H7 (cell line): Measurements from ENCODE around the gene MICAL2. TPM values are rescaled to one million over a fixed set of nuclear protein-coding genes. Genes with fewer than 3 reads are reported as not detected.

Source experiments
- DNase-seq: peaks from one replicate; pipeline ENCODE4 v3.0.0; 2012
- H3K27me3 ChIP-seq: 2 replicates; pipeline ENCODE4 v1.6.0; 2011; ENCODE audit warnings: mild to moderate bottlenecking, low read length; ENCODE audit not compliant: control insufficient read depth, insufficient read depth
- H3K36me3 ChIP-seq: replicated peaks from 2 replicates; pipeline ENCODE4 v1.5.1; 2011; ENCODE audit warnings: low read length; ENCODE audit not compliant: control insufficient read depth, insufficient read depth
- H3K4me3 ChIP-seq: 2 replicates; pipeline ENCODE4 v1.5.1; 2011; ENCODE audit warnings: low read depth, mild to moderate bottlenecking, control low read depth, low read length, moderate library complexity; ENCODE audit not compliant: insufficient read depth
- total RNA-seq: library from RNA; depleted of rRNA; stranded (reverse); fragments of >200 nt; shearing (Covaris generic); gene quantifications from 2 replicates; pipeline ENCODE4 v1.2.3, GENCODE V29; 2014

MICAL2 gene
- total RNA-seq, 1 experiment from 2014 or later = 0.83 TPM

GRCh38 chr11:12189543-12190235 lies 79.3 kb downstream of the MICAL2 start:
- H3K27me3 ChIP-seq = no peaks in the 10 kb centered on the region
- H3K4me3 ChIP-seq = no peak overlapping the region
- no peaks in the 10 kb centered on the region for H3K36me3 ChIP-seq
- no peak for DNase-seq

- Histone ChIP-seq H3K36me3 (no peaks in the 10 kb centered on the region), H3K4me3 (no peak overlapping the region)
- DNase-seq = no peak
Measured at GRCh38 chr11:12190511-12190910, 80.1 kb downstream of the MICAL2 start.

DNA sequence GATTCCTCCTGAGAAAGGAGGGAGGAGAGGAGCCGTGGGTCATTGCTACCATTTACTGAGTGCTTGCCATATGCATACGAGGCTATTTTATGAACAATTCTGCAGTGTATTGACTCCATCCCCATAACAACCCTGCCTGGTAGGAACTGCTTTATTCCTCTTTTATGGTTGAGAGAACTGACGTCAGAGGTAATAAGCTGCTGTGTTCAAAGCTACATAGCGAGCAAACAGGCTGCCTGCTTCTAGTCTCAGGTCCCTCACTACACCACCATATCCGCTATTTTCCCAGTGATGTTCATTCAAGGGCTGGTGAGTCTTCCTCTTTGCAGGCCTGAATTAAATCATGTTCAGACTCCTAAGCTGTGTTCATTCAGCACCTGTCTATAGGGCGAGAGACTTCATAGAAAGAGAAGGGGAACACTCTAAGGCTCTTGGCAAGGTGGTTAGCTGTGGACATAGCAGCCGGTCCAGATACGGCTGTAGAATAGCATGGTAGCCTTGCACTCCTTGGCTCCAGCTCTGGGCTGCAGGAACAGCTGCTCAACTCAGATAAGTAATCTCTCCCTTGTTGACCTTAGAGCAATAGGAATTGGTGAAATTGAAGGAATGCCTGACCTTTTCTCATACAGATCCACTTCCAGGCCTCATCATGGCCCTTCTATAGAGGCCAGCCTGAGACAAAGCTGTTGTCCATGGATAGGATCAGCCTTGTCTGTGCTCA lies 82.6 kb downstream of the MICAL2 start:
- H3K4me3 ChIP-seq = no peak overlapping the region
- no peaks in the 10 kb centered on the region for H3K27me3 ChIP-seq
- no peaks in the 10 kb centered on the region for H3K36me3 ChIP-seq
- no peak for DNase-seq

More at GRCh38 chr11:12190511-12190910, 80.1 kb downstream of the MICAL2 start:
- H3K27me3 ChIP-seq = no peaks in the 10 kb centered on the region

DNA sequence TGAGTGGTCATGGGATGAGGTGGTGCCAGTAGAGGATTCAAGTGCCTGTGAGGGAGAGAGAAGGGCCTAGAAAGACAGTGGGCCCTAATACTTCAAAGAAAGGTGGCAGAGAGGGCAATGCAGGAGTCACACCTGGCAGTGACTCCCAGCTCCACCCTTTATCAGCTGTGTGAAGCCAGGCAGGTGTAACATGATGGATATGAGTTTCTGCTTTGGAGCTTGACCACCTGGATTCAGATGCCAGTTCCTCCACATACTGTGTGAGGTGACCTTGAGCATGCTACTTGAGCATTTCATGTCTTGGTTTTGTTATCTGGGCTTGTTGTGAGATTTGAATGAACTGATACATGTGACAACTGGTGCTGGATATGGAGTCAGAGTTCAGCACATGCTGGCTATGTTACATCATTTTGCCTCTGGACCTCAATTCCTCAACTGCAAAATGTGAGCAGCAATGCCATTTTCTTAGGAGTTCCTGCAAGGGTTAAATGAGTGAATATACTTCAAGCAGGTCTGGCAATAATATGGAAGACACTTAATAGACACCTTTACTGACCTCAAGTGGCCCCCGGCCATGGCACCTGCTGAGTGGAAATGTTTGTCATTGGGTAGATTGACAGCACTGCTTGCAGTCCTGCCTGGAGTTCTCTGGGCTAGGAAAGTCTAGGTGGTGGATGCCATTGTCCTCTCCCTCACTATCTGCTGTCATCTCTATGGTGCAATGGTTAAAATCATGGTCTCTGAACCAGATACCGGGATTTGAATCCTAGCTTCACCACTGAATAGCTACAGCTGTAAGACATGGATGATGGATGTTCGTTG lies 83.3 kb downstream of the MICAL2 start:
- DNase-seq = no peak
- no peaks in the 10 kb centered on the region for H3K27me3 ChIP-seq
- H3K4me3 ChIP-seq = no peak overlapping the region
- no peaks in the 10 kb centered on the region for H3K36me3 ChIP-seq

DNA sequence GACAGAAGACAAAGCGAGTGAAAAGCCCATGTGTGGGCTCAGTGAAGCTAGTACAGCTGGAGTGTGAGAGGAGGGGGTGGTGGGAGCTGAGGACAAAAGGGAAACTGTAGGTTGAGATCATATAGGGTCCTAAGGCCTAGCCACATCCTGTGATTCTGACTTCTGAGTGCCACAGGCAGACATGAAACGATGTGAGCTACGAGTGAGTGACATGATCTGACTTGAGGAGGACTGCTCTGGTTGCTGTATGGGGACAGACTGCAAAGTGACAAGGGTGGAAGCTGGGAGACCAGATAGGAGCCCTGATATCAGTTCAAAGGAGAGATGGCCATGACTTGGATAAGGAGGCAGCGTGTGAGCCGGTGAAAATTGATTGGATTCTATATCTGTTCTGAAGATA lies 85.4 kb downstream of the MICAL2 start:
- no peak for DNase-seq
- no peaks in the 10 kb centered on the region for H3K27me3 ChIP-seq

GRCh38 chr11:12196308-12196707 lies 85.9 kb downstream of the MICAL2 start:
- Histone ChIP-seq H3K4me3 (no peak overlapping the region), H3K27me3 (no peaks in the 10 kb centered on the region), H3K36me3 (no peaks in the 10 kb centered on the region)
- DNase-seq = no peak

More for the DNA sequence above, 85.4 kb downstream of the MICAL2 start:
- Histone ChIP-seq H3K4me3 (no peak overlapping the region), H3K36me3 (no peaks in the 10 kb centered on the region)

- Histone ChIP-seq H3K27me3 (no peaks in the 10 kb centered on the region), H3K4me3 (no peak overlapping the region), H3K36me3 (no peaks in the 10 kb centered on the region)
- DNase-seq = no peak
Measured at GRCh38 chr11:12196872-12197271, 86.5 kb downstream of the MICAL2 start.

DNA sequence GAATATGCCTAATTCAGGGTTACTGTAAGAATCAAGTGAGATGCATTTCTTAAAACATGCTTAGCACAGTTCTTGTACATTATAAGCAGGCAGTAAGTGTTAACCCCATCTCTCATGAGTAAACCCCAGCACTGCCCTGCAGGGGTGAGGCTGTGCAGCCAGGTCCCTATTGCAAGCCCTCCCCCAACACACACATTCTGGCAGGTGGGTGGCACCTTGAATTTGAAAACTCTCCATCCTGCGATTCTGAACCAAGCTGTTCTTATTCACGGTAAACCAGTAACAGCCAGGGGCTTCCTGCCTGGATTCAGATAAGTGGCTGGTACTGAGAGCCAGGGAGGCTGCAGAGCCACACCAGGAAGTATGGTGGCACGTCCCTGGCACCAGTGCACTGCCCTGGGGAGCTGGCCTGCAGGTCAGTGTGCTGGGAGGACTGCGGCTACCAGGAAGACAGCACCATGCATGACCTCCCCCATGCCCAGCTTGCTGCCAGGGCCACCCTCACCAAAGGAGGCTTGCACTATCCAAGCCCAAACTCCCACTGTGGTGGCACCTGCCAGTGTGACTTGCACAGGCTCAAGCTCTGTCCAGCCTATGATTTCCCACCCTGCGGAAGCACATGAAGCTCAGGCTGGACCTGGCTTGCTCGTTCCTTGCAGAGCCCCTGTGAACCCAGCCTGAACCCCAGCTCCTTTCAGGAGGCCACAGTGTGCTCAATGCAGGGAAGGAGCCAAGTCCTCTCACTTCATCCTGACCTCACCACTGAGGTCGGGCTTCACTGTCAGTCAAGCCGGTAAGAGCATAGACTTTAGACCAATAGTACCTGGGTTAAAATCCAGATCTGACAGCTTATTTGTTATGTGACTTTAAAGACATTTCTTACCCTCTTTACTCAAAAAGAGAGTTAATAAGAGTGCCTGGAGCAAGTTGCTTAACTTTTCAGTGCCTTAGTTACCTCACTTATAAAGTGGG lies 88.1 kb downstream of the MICAL2 start:
- DNase-seq = no peak
- no peaks in the 10 kb centered on the region for H3K27me3 ChIP-seq
- no peak overlapping the region for H3K4me3 ChIP-seq
- no peaks in the 10 kb centered on the region for H3K36me3 ChIP-seq

GRCh38 chr11:12199231-12199948 lies 89.0 kb downstream of the MICAL2 start:
- Histone ChIP-seq H3K36me3 (no peaks in the 10 kb centered on the region), H3K4me3 (no peak overlapping the region), H3K27me3 (no peaks in the 10 kb centered on the region)
- no peak for DNase-seq

GRCh38 chr11:12200279-12200990 lies 90.0 kb downstream of the MICAL2 start:
- Histone ChIP-seq H3K27me3 (no peaks in the 10 kb centered on the region), H3K36me3 (no peaks in the 10 kb centered on the region), H3K4me3 (no peak overlapping the region)
- DNase-seq = no peak

GRCh38 chr11:12200991-12201985 lies 90.9 kb downstream of the MICAL2 start:
- Histone ChIP-seq H3K4me3 (no peak overlapping the region), H3K36me3 (no peaks in the 10 kb centered on the region), H3K27me3 (no peaks in the 10 kb centered on the region)
- no peak for DNase-seq

DNA sequence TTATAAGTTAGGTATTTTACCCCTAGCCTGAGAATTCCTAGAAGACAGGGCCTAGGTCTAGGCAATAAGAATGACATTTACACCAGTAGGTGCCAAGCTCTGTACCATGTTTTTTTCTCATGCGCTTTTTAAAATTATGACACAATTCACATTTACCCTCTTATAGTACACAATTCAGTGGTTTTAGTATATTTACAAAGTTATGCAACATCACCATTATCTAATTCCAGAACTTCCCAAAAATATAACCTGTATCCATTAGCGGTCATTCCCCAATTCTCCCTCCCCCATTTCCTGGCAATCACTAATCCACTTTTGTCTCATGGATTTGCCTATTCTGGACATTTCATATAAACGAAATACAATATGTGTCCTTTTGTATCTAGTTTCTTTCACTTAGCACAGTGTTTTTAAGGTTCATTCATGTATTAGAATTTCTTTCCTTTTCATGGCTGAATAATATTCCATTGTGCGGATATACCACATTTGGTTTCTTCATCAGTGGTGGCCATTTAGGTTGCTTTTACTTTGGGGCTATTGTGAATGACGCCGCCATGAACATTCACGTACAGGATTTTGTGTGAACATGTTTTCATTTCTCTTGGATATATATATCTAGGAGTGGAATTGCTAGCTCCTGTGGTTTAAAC lies 92.4 kb downstream of the MICAL2 start:
- Histone ChIP-seq H3K27me3 (no peaks in the 10 kb centered on the region), H3K36me3 (no peaks in the 10 kb centered on the region), H3K4me3 (no peak overlapping the region)
- no peak for DNase-seq
